GM18519 (cell line): ENCODE results near the gene CACNA1B.

Source experiments
- ATAC-seq: cut with Tn5 transposase; IDR thresholded peaks from one replicate; pipeline ENCODE4 v1.9.1; 2021; ENCODE audit warnings: mild to moderate bottlenecking, moderate library complexity; ENCODE audit not compliant: unreplicated experiment, low FRiP score

The CACNA1B gene

DNA sequence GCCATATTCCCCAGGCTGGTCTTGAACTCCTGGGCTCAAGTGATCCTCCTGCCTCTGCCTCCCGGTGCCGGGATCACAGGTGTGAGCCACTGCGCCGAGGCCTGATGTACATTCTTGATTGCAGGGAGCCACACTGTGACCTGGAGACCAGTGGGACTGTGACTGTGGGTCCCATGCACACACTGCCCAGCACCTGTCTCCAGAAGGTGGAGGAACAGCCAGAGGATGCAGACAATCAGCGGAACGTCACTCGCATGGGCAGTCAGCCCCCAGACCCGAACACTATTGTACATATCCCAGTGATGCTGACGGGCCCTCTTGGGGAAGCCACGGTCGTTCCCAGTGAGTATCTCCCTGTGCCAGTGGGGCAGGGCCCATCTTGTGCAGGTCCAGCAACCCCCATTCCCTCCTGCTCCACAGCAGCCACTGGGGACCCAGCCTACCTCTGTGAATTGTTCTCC lies 147.3 kb downstream of the CACNA1B start:
- no peak for ATAC-seq

DNA sequence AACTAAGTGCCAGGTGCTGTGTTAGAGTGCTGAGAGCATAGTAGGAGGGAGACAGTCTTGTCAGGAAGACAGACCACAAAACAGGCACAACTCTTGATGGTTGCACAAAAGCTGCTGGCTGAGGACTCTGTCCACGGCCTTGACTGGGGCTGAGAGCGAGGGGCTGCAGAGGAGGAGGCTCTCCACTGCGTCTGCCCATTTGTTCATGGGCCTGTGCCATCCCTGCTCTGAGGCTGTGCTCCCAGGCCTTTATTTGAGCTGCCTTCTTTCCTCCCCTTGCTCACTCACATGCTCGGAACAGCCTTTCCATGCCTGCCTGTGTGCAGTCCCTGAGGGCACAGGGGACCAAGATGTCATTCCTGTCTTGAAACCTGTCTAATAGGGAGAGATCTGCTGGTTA lies 147.8 kb downstream of the CACNA1B start:
- ATAC-seq: no peak

DNA sequence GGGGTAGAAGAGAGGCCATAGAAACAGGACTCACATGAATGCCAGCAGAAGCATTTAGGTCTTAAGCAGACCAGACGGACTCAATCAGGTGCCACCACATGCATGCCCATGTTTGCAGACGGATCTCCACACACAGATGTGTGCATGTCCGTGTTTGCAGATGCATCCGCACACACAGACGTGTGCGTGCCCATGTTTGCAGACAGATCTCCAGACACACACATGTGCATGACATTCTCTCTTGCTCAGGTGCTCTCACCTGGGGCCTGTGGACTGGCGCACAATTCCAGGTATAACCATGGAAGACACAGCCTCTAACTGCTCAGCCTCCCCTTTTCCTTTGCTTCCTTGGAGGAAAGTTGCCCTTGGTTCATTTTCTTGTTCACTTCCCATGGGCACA lies 148.3 kb downstream of the CACNA1B start:
- ATAC-seq: no peak

DNA sequence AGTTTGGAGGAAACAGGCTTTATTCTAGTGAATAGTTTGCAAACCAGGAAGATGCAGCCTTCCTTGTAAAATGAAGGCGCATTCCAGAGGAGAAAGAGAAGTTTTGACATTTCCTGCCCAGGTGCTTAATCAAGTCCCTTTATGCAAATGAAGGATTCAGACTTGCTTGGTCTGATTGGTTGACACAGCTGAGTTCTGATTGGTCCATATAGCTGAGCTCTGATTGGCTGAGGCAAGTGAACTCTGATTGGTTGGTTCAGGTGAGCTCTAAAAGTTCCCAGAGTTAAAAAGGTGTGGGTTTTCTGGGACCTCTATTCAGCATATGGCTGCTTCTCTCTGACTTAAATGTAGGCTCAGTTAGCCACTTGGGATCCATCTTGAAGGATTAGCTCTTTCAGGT lies 151.0 kb downstream of the CACNA1B start:
- no peak for ATAC-seq

DNA sequence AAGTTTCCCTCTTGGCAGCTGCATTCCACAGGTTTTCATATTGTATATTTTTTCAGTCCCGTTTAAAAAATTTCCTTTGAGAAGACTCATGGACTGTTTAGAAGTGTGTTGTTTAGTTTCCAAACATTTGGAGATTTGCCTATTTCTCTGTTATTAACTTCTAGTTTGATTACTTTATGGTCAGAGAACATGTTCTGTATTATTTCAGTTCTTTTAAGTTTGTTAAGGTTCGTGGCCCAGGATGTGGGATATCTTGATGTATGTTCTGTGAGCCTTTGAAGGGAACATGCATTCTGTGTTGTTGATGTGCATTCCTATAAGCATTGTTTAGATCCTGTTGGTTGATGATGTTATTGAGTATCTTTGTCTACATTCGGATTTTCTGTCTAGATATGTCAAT lies 153.6 kb downstream of the CACNA1B start:
- no peak for ATAC-seq

DNA sequence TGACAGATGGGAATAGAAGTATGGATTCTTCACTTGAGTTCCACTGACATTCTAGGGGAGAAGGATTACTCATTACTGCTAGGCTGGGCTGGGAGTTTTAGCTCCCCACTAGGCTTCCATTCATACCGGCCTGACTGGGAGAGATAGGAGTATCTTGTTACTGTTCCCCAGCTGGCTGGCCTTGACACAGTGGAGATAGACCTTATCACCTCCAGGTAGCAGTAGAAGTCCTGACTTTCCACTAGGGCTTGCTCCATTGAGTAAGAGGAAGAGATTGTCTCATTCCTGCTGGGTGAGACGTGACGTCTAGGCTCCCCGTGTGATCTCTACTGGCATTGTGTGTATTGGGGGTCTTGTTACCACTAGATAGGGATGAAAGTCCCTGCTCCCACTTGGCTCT lies 156.4 kb downstream of the CACNA1B start:
- no peak for ATAC-seq

DNA sequence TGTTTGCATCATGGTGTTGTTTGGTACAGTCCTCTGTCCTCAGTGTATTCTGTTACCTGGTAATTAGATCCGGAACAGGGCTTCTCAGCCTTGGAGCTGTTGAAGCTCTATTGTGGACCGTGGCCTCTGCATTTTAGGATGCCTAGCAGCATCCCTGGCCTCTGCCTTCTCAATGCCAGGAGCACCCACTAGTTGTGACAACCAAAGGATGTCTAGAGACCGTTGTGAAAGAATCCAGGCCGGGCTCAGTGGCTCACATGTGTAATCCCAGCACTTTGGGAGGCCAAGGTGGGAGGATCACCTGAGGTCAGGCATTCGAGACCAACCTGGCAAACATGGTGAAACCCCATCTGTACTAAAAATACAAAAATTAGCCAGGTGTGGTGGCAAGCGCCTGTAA lies 159.6 kb downstream of the CACNA1B start:
- no peak for ATAC-seq

DNA sequence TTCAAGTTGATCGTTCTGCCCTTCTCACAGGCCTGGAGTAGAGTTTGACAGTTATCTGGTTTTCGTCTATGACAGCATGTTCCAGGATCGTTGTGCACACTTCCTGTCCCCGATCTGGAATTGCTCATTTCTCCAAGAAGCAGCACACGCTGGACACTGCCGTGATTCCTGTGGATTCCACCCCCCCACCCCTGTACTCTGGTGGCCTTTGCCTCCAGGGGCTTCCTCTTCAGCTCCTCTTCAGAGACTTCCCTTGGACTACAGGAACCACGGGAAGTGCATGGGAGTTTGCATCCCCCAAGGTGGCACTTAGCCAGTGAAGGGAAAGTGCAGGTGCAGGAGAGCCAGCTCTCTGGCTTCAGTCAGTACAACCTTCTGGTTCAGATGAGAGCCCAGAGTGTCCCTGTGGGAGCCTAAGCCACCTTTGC lies 160.7 kb downstream of the CACNA1B start:
- no peak for ATAC-seq

DNA sequence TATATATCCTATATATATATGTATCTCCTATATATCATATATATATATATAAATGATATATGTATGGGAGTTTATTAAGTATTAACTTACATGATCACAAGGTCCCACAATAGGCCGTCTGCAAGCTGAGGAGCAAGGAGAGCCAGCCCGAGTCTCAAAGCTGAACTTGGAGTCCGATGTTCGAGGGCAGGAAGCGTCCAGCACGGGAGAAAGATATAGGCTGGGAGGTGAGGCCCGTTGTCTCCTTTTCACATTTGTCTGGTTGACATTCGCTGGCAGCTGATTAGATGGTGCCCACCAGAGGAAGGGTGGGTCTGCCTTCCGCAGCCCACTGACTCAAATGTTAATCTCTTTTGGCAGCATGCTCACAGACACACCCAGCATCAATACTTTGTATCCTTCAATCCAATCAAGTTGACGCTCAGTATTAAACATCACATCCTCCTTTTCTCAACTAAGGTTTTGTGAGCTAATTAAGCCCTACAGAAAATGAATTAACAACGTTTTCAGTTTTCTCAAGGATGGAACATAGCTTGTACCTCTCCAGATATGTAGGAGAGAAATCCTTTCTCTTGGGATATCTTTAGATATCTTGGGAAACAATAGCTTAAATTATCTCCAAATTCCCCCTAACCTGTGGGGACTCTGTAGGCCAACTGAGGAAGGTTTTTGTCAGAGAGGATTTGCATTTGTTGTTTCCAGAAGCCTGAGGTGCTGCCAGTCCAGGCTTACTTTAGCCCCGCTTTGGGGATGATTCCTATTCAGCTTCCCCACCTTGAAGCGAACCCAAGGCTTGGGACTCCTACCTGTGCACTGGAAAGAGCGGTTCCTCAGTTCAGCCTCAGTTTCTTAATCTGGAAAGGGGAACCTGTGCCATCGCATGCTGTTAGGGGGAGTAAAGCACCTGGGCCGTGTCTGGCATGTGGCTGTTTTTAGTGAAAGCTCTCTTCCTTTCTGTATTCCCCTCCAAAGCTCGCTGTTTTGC lies 163.2 kb downstream of the CACNA1B start:
- no peak for ATAC-seq

DNA sequence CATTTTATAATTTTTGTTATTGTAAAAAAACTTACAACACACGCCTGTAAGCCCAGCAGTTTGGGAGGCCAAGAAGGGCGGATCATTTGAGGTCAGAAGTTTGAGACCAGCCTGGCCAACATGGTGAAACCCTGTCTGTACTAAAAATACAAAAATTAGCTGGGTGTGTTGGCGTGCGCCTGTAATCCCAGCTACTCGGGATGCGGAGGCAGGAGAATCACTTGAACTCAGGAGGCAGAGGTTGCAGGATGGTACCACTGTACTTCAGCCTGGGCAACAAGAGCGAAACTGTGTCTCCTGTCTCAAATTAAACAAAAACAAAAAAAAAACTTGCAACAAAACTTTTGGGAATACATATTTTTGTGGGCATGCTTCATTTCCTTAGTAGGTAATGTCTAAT lies 164.6 kb downstream of the CACNA1B start:
- ATAC-seq: no peak

DNA sequence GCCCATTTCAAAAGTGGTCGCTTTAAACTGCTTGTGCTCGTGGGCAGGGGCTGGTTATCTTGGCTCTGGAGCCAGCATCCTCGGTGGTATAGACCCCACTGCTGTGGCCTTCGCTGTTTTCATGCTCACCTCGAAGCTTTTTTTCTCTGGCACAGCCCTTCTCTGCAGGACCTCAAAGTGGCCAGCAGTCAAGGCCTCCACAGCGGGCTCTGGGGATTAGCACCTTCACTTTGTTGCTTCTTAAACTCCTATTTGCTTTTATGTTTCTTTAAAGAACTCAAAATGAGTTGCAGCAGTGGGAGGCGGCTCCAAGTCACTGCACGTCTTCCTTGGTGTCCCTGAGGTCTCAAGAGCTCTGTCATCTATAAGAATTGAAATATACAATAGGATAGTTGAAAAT lies 165.1 kb downstream of the CACNA1B start:
- no peak for ATAC-seq

DNA sequence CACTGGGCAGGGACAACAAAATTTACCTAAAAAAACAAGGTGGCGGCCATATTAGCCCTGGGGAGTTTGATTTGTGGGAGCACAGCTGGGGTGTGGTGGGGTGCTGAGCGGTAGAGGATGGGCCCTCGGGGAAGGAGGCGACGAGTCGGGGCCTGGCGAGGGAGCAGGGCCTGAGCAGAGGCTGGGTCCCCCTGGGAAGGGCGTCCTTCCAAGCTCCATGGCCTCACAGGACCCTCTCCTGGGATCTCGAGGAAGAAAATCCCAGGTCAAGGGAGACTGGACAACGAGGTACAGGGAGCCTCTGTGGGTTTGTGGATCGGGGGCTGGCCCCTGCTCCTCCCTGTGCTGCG lies 165.5 kb downstream of the CACNA1B start:
- no peak for ATAC-seq

DNA sequence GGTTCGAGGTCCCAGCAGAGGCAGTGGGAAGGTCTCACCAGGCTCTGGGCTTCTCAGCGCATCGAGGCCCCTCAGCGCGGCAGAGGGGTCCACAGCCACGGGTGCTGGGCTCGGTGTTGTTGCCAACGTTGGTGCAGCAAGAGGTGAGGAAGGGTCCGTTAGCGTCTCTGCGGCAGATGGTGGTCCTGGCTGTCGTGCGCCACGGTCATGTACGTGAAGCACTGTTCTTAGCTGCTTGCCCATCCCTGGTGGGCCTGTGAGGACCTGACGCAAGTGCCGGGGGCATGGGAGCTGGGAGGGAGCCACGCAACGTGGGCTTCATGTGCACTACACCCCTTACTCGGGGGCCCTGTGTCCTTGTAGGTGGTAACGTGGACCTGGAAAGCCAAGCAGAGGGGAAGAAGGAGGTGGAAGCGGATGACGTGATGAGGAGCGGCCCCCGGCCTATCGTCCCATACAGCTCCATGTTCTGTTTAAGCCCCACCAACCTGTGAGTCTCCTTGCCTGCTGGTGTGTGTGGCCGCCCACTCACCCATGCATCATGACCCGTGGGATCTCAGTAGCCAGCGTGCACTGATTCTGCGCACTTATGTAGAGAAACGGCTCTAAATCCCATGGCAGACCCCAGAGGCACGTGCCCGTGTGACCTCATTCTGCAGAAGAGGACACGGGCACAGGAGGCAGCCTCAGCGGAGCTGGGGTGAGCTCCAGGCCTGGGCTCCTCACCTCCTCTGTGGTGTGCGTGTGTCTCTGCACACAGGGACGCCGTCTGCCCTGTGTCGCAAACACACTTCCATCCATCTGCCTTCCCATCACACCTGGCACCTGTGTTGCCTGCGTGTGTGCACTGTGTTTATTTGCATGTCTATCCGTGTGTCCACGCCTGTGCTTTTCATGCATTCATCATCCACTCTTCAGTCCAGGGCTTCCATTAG lies 166.1 kb downstream of the CACNA1B start:
- ATAC-seq: no peak

DNA sequence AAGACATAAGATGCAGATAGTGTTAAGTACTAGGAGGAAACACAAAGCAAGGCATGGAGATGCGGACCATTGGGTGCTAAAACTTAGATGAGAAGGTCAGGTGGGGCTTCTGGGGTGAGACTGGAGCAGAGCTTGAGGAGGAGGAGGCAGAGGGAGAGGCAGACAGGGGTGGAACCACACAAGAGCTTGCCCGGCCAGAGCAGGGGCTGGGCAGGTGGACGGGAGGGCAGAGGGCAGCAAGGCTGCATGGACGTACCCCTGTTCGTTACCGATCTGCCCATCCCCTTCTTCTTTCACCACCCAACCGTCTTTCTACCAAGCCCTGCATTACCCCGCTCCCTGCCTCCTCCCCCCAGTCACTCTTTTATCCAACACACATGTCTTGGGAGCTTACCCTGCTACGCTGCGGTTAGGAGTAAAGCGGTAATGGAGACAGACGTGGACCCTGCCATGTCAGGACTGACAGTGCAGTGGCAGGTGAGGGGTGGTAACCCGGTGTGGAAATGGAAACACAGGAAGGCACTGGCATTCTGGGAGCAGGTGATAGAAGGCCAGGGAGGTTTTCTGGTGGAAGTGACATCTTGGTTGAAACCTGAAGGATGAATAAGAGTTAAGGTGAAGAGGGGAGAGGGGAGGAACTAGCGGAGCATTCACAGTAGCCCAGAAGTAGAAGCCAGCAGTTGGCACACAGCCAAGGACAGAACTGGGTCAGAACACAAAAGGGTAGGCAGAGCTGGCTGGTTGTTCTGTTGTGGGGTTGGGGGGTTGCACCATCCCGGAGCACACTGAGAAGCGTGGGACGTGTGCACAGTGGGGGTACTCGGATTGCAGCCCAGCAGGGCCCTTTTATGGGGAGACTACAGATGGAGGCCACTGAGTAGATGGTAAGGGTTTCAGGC lies 167.2 kb downstream of the CACNA1B start:
- no peak for ATAC-seq

DNA sequence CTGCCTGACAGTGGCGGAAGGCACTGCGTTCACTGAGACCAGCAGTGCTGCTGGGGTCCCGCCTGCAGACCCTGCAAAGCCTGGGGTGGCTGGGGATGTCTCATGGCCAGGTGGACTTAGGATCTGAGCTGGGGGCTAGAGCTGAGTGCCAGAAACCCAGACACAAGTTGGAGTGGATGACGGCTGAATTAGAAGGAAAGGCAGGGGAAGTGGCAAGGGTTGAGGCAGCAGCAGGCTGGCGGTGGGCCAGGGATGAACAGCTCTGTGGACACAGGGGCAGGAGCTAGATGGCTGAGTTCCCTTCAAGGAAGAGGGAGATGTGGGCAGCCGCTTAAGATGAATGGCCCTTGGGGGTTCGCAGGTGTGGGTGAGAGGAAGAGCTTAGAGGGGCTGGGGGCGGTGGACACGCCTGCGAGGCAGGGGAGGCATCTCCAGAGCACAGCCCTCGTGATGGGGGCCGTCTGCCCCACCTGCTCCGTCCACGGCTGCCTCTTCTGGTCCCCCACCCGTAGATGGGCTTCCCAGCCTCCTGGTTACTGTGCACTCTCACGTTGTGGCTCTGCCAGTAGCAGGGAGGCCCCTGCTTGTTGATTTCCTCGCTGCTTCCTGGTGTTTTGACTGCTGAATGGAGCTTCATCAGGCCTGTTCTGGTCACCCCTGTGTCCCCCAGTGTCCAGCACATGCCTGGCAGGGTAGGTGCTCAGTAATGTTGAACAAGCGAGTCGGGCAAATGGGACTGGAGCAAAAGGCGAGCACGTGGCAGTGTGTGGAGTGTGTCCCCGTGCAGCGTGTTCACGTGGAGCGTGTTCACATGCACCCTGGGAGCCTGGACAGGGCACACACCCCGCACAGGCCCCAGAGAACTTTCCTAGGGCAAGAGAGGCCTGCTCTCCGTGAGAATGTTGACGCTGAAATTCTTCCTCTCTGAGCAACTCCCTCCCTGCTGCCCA lies 168.2 kb downstream of the CACNA1B start:
- no peak for ATAC-seq

DNA sequence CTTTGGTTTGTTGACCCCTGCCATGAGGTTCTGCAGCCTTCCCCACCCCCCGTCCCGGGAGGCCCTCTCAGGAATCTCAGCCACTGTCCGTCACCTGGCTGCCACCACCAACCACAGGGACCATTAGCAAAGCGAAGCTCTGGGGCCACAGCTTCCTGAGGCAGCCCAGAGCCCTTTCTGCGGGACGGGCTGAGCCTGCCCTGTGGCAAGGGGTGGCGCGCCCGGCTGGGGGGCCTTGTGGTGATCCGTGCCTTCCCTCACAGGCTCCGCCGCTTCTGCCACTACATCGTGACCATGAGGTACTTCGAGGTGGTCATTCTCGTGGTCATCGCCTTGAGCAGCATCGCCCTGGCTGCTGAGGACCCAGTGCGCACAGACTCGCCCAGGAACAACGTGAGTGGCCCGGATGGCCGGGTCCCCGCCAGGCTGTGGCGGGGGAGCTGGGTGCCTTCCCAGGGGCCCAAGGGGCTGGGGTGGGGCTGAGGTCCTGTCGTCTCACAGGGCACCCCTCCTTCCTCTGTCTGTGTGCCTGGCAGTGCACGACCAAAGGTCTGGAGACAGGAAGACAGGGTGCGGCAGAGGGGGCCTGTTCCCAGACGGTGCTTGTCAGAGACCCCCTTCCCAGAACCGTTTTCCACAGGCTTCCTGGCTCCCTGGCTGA lies 169.2 kb downstream of the CACNA1B start:
- ATAC-seq: no peak

DNA sequence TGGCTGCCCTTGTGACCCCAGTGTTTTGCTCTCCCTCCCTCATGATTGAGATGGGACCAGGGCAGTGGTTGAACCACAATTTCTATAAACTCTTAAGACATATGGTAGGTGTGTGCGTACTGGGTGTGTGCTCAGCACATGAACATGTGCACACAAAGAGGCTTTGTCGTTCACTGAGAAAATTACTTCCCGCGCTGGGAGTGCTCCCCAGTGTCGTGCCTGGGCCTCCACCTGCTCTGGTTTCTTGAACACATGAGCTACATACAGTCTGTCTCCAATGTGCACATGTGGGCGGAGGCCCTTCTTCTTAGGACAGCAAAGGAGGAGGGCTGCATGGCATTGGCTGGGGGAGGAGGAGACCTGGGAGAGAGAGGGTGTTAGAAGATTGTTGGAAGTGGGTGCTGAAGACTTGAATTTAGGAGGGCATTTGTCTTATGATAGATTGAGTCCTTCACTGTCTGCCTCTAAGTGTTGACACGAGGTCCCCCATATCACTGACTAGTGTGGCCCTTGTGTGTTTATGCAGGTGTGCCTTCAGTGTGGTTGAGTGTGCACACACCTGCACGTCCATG lies 170.0 kb downstream of the CACNA1B start:
- ATAC-seq: no peak

DNA sequence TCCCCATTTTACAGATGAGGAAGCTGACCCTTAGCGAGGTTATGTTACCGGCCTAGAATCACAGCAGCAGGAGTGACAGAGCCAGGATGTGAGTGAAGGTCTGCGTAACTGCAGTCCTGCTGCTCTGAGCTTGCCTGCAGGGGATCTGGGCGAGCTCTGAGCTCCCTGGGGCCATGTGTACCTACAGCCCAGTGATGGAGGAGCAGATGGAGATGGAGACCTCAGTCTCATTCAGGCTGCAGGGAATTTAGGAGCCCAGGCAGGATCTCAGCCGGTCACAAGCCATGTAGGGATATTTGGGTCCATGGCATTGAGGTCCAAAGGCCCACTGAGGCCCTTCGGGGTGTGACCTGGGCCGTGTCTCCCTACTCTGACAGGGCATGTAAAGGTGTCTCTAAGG lies 170.6 kb downstream of the CACNA1B start:
- no peak for ATAC-seq
